ENCODE data around the gene HCFC2.

Gene HCFC2

DNA sequence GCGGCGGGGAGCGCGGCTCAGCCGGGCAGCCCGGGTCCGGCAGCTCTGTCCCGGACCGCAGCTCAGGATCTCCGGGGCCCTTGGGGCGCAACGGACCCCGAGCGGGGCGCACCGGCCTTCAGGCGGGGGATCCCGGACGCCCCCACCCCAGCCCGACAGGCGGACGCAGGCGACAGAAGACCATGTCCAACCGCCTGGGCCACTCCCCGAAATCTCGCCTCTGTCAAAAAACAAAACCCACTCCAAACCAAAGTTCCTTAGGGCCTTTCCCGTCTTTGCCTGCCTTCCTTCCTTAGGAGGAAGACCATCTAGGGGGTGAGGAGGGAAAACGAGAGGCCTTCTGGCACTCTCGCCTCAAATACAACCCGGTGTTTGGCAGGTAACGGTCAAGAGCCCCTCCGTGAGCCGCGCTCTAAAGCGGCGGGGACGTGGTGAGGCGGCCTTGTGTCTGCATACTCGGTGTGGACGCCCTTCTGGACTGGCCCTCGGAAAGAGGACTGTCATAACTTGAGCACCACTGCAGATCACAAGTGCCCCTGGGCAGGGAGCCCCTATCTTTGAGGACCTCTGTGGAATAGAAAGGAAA lies 604 bp downstream of the HCFC2 start:
- Histone ChIP-seq H2AFZ (ENCODE audit: low read length) (peak overlapping the region; percentile 96), H3K9me2 (replicated peaks; ENCODE audit: low read depth, low read length) (no peaks in the 10 kb centered on the region), H3K4me3 (ENCODE audit: low read length, poor library complexity, severe bottlenecking) (peak overlapping the region; percentile 82), H3K27me3 (ENCODE audit: insufficient read depth, low read length, poor library complexity, severe bottlenecking) (no peaks in the 10 kb centered on the region), H3K79me2 (ENCODE audit: insufficient read depth, low read length) (peaks cover 30% of the 10 kb centered on the region), H3K36me3 (ENCODE audit: insufficient read depth, low read length) (no peaks in the 10 kb centered on the region), H3K4me2 (ENCODE audit: low read depth, low read length, poor library complexity, severe bottlenecking) (peak overlapping the region; percentile 77), H3K9me3 (ENCODE audit: insufficient read depth, low read depth, low read length) (no peaks in the 10 kb centered on the region), H3F3A (ENCODE audit: low read depth) (no peaks in the 10 kb centered on the region), H4K20me1 (ENCODE audit: insufficient read depth, low read length, poor library complexity, severe bottlenecking) (peaks cover 19% of the 10 kb centered on the region), H3K4me1 (ENCODE audit: insufficient read depth, low read length, poor library complexity, severe bottlenecking) (peaks cover 18% of the 10 kb centered on the region), H3K9ac (ENCODE audit: low read depth, low read length, poor library complexity, severe bottlenecking) (peak overlapping the region; percentile 70)
- TF ChIP-seq EZH2phosphoT487 (IDR thresholded peaks at IDR 0.05; ENCODE audit: borderline replicate concordance) = no peak
- TF ChIP-seq, protein P1, sequence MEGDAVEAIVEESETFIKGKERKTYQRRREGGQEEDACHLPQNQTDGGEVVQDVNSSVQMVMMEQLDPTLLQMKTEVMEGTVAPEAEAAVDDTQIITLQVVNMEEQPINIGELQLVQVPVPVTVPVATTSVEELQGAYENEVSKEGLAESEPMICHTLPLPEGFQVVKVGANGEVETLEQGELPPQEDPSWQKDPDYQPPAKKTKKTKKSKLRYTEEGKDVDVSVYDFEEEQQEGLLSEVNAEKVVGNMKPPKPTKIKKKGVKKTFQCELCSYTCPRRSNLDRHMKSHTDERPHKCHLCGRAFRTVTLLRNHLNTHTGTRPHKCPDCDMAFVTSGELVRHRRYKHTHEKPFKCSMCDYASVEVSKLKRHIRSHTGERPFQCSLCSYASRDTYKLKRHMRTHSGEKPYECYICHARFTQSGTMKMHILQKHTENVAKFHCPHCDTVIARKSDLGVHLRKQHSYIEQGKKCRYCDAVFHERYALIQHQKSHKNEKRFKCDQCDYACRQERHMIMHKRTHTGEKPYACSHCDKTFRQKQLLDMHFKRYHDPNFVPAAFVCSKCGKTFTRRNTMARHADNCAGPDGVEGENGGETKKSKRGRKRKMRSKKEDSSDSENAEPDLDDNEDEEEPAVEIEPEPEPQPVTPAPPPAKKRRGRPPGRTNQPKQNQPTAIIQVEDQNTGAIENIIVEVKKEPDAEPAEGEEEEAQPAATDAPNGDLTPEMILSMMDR (conservative IDR thresholded peaks at IDR 0.05; ENCODE audit: low read length) = no peak

DNA sequence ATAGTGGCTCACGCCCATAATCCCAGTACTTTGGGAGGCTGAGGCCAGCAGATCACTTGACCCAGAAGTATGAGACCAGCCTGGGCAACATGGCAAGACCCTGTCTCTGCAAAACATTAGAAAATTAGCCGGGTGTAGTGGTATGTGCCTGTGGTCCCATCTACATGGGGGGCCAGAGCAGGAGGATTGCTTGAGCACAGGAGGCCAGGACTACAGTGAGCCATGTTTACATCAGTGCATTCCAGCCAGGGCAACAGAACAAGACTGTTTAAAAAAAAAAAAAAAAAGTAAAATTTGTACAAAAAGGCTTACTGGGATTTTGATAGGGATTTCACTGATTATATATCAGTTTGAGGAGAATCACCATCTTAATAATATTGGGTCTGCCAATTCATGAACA lies 7.8 kb downstream of the HCFC2 start:
- H3K9ac ChIP-seq (ENCODE audit: low read depth, low read length, poor library complexity, severe bottlenecking) = no peak overlapping the region
- peaks cover 10% of the 10 kb centered on the region for H4K20me1 ChIP-seq (ENCODE audit: insufficient read depth, low read length, poor library complexity, severe bottlenecking)
- peaks cover 3% of the 10 kb centered on the region for H3K4me1 ChIP-seq (ENCODE audit: insufficient read depth, low read length, poor library complexity, severe bottlenecking)
- H3K36me3 ChIP-seq (ENCODE audit: insufficient read depth, low read length) = 0 out of 2 replicates have a peak, but pooled peaks cover 2% of the 10 kb centered on the region
- H3K79me2 ChIP-seq (ENCODE audit: insufficient read depth, low read length) = peaks cover 17% of the 10 kb centered on the region
- H3K4me2 ChIP-seq (ENCODE audit: low read depth, low read length, poor library complexity, severe bottlenecking) = no peak overlapping the region
- no peaks in the 10 kb centered on the region for H3K9me3 ChIP-seq (ENCODE audit: insufficient read depth, low read depth, low read length)
- no peaks in the 10 kb centered on the region for H3K9me2 ChIP-seq (replicated peaks; ENCODE audit: low read depth, low read length)
- H2AFZ ChIP-seq (ENCODE audit: low read length) = no peak overlapping the region
- H3K4me3 ChIP-seq (ENCODE audit: low read length, poor library complexity, severe bottlenecking) = no peak overlapping the region
- TF ChIP-seq EZH2phosphoT487 (IDR thresholded peaks at IDR 0.05; ENCODE audit: borderline replicate concordance) = no peak
- TF ChIP-seq, protein P1 (conservative IDR thresholded peaks at IDR 0.05; ENCODE audit: low read length) = no peak
- H3K27me3 ChIP-seq (ENCODE audit: insufficient read depth, low read length, poor library complexity, severe bottlenecking) = no peaks in the 10 kb centered on the region
- no peaks in the 10 kb centered on the region for H3F3A ChIP-seq (ENCODE audit: low read depth)

DNA sequence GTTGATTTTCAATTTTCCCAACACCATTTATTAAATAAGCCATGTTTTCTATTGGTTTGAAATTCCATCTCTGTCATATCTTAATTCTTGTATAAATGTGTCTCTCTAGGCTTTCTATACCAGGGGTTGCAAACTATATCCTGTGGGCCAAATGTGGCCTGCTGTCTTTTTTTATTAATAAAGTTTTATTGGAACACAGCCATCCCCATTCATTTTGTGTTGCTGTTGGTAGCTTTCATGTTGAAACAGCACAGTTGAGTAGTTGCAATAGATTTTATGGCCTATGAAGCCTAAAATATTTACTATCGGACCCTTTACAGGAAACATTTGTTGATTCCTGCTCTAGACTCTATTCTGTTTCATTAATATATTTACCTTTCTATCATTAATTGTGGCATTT lies 9.4 kb downstream of the HCFC2 start:
- no peaks in the 10 kb centered on the region for H3K9me2 ChIP-seq (replicated peaks; ENCODE audit: low read depth, low read length)
- peaks cover 5% of the 10 kb centered on the region for H4K20me1 ChIP-seq (ENCODE audit: insufficient read depth, low read length, poor library complexity, severe bottlenecking)
- peaks cover 13% of the 10 kb centered on the region; the same call in 1 of the 2 replicates for H3K79me2 ChIP-seq (ENCODE audit: insufficient read depth, low read length)
- no peak for TF ChIP-seq EZH2phosphoT487 (IDR thresholded peaks at IDR 0.05; ENCODE audit: borderline replicate concordance)
- TF ChIP-seq, protein P1 (conservative IDR thresholded peaks at IDR 0.05; ENCODE audit: low read length) = no peak
- 0 out of 2 replicates have a peak, but pooled peaks cover 5% of the 10 kb centered on the region for H3K36me3 ChIP-seq (ENCODE audit: insufficient read depth, low read length)
- no peaks in the 10 kb centered on the region for H3F3A ChIP-seq (ENCODE audit: low read depth)
- H3K9ac ChIP-seq (ENCODE audit: low read depth, low read length, poor library complexity, severe bottlenecking) = no peak overlapping the region
- no peaks in the 10 kb centered on the region for H3K9me3 ChIP-seq (ENCODE audit: insufficient read depth, low read depth, low read length)
- no peak overlapping the region for H2AFZ ChIP-seq (ENCODE audit: low read length)
- H3K4me2 ChIP-seq (ENCODE audit: low read depth, low read length, poor library complexity, severe bottlenecking) = no peak overlapping the region
- no peaks in the 10 kb centered on the region for H3K4me1 ChIP-seq (ENCODE audit: insufficient read depth, low read length, poor library complexity, severe bottlenecking)
- H3K27me3 ChIP-seq (ENCODE audit: insufficient read depth, low read length, poor library complexity, severe bottlenecking) = no peaks in the 10 kb centered on the region
- H3K4me3 ChIP-seq (ENCODE audit: low read length, poor library complexity, severe bottlenecking) = no peak overlapping the region

All from Loucy (cell line).